Neuronal stem cell (in vitro differentiated cells): ENCODE data around the gene UMAD1. TPM values are rescaled to one million over a fixed set of nuclear protein-coding genes. Genes with fewer than 3 reads are reported as not detected.

Experiments used
- DNase-seq: peaks from one replicate; pipeline ENCODE4 v3.0.0-alpha.2; 2013; ENCODE audit warnings: low spot score
- H2AFZ ChIP-seq: one replicate; pipeline ENCODE4 v1.6.1; 2013; ENCODE audit warnings: mild to moderate bottlenecking, low read length, inconsistent platforms
- H2AK5ac ChIP-seq: 2 replicates; pipeline ENCODE4 v1.6.1; 2013; ENCODE audit warnings: low read depth, mild to moderate bottlenecking, inconsistent platforms, low read length, moderate library complexity, mixed read lengths
- H2BK120ac ChIP-seq: 2 replicates; pipeline ENCODE4 v1.6.1; 2013; ENCODE audit warnings: low read depth, mild to moderate bottlenecking, inconsistent platforms, low read length, moderate library complexity, mixed read lengths
- H2BK12ac ChIP-seq: one replicate; pipeline ENCODE4 v1.6.1; 2013; ENCODE audit warnings: low read length, inconsistent platforms
- H2BK15ac ChIP-seq: 2 replicates; pipeline ENCODE4 v1.6.1; 2013; ENCODE audit warnings: mild to moderate bottlenecking, low read length, inconsistent platforms, mixed read lengths
- H2BK5ac ChIP-seq: one replicate; pipeline ENCODE4 v1.6.1; 2013; ENCODE audit warnings: inconsistent platforms, mild to moderate bottlenecking, low read length, moderate library complexity
- H3K14ac ChIP-seq: one replicate; pipeline ENCODE4 v1.6.1; 2013; ENCODE audit warnings: low read length, inconsistent platforms
- H3K18ac ChIP-seq: 2 replicates; pipeline ENCODE4 v1.6.1; 2013; ENCODE audit warnings: low read length, inconsistent platforms
- H3K23ac ChIP-seq: 2 replicates; pipeline ENCODE4 v1.6.1; 2013; ENCODE audit warnings: low read depth, mild to moderate bottlenecking, mixed read lengths, low read length, inconsistent platforms; ENCODE audit not compliant: poor library complexity
- H3K27ac ChIP-seq: replicated peaks from 3 replicates; pipeline ENCODE4 v1.5.1; 2013; ENCODE audit warnings: low read length, inconsistent platforms
- H3K27me3 ChIP-seq, 3 experiments: 2 replicates each; pipeline ENCODE4 v1.6.1; 2013; ENCODE audit warnings: low read length in 3 of 3, mild to moderate bottlenecking in 2 of 3, inconsistent platforms in 1 of 3, low read depth in 1 of 3, mixed read lengths in 1 of 3, moderate library complexity in 1 of 3; ENCODE audit not compliant: control insufficient read depth in 3 of 3, insufficient read depth in 3 of 3
- H3K36me3 ChIP-seq, 2 donors: replicated peaks in 1 of 2; 2 replicates each; pipeline ENCODE4 v1.6.1; 2013; ENCODE audit warnings: low read length in 2 of 2; ENCODE audit not compliant: control insufficient read depth in 2 of 2, insufficient read depth in 2 of 2
- H3K4ac ChIP-seq: 2 replicates; pipeline ENCODE4 v1.6.1; 2013; ENCODE audit warnings: inconsistent platforms, mild to moderate bottlenecking, low read length, moderate library complexity
- H3K4me1 ChIP-seq, 2 donors: 1 replicate in 1 of 2; 2 replicates in 1 of 2; pipeline ENCODE4 v1.6.1; 2013; ENCODE audit warnings: low read length in 2 of 2, low read depth in 1 of 2; ENCODE audit not compliant: control insufficient read depth in 2 of 2, insufficient read depth in 1 of 2
- H3K4me2 ChIP-seq: one replicate; pipeline ENCODE4 v1.6.1; 2013; ENCODE audit warnings: mild to moderate bottlenecking, low read length, inconsistent platforms; ENCODE audit not compliant: insufficient read depth, poor library complexity, severe bottlenecking
- H3K4me3 ChIP-seq, 2 donors: 2 replicates each; pipeline ENCODE4 v1.5.1; 2013; ENCODE audit warnings: low read length in 2 of 2, mild to moderate bottlenecking in 2 of 2, inconsistent platforms in 1 of 2, moderate library complexity in 1 of 2
- H3K79me1 ChIP-seq: one replicate; pipeline ENCODE4 v1.6.1; 2013; ENCODE audit warnings: low read depth, mild to moderate bottlenecking, inconsistent platforms, low read length, moderate library complexity
- H3K9ac ChIP-seq: one replicate; pipeline ENCODE4 v1.6.1; 2013; ENCODE audit warnings: mild to moderate bottlenecking, low read depth, low read length, inconsistent platforms; ENCODE audit not compliant: poor library complexity
- H3K9me3 ChIP-seq, 2 donors: replicated peaks in 1 of 2; 2 replicates each; pipeline versions ENCODE3 to v1.6.1; 2013; ENCODE audit warnings: low read length in 2 of 2, mild to moderate bottlenecking in 2 of 2, inconsistent platforms in 1 of 2, low read depth in 1 of 2, mixed read lengths in 1 of 2, moderate library complexity in 1 of 2; ENCODE audit not compliant: control insufficient read depth in 2 of 2, insufficient read depth in 1 of 2
- H4K8ac ChIP-seq: one replicate; pipeline ENCODE4 v1.6.1; 2013; ENCODE audit warnings: low read depth, mild to moderate bottlenecking, inconsistent platforms, low read length, moderate library complexity
- H4K91ac ChIP-seq: one replicate; pipeline ENCODE4 v1.6.1; 2013; ENCODE audit warnings: low read length, low read depth, mild to moderate bottlenecking, inconsistent platforms; ENCODE audit not compliant: poor library complexity
- WGBS, 2 donors: extraction: QIAGEN DNeasy Blood & Tissue Kit; methylation state at CpG; one replicate each; pipeline ENCODE4 v1.1.7; 2013; ENCODE audit warnings: missing lambda C conversion rate in 2 of 2, mixed read lengths in 1 of 2; ENCODE audit not compliant: insufficient read length in 2 of 2, insufficient replicate concordance in 1 of 2; ENCODE audit errors: extremely low coverage in 2 of 2; 5-methylcytosine and 5-hydroxymethylcytosine counted together
- polyA plus RNA-seq, 2 experiments: library from polyadenylated mRNA; stranded (reverse); fragments of 200-250 nt; gene quantifications; one replicate each; pipeline ENCODE4 v1.2.3, GENCODE V29; 2013

Gene UMAD1
- 16.2 TPM for polyA plus RNA-seq (2013, experiment 1 of 2)
- 18.5 TPM for polyA plus RNA-seq (2013, experiment 2 of 2)

DNA sequence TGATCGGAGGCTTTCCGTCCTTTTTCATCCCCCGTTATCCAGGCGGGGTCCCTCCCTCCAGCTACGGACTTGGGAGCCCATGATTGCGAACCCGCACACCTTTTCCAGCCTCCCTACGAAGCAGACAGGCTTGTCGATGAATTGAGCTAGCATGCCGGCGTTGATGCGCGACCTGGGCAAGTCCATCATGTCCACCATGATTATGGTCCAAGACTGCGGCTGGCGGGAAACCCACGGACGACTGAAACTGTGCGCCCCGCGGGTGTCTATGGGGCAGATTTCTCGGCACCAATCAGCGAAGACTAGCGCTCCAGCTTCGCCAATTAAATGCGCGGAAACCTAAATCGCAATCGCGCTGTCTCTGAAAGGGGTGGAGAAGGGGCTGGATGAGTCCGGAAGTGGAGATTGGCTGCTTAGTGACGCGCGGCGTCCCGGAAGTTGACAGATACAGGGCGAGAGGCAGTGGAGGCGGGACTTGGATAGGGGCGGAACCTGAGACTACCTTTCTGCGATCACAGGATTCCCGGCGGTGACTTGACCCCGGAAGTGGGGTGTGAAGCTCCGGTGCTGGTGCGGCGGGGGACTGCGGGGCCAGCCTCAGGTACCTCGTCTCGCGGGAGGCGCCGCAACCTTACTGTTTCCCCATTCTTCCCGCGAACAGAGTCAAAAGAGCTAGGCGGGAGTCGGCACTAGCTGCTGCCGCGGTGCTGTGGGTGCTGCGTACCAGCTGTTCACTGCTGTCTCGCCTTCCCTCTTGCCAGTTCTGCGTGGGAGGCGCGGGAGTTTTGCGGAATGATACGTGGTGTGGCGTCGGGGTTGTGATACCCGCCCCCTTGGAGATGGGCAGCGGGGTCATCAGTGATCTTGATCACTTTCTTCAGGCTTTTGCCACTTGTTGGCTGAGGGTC, at the start of gene UMAD1:
Gene UMAD1 (plus strand): TSS at position 532 of the 908 bp plus-strand sequence. CDS start 32,620 bp downstream, outside the sequence.
- H3K4me1 ChIP-seq: peaks cover 2 to 5% of the 10 kb centered on the region in 2 donors
- no peak within 1 kb of the TSS for H3K14ac ChIP-seq
- no CpG with 5 or more reads among the region's 68 CpGs for WGBS, 2 donors
- H4K91ac ChIP-seq: no peak within 1 kb of the TSS
- H3K79me1 ChIP-seq: peaks cover 1% of the 10 kb centered on the region
- peak within 1 kb of the TSS; percentile 95 for H2AFZ ChIP-seq
- no peak within 1 kb of the TSS for H4K8ac ChIP-seq
- no peak within 1 kb of the TSS for H2BK12ac ChIP-seq
- DNase-seq: peak; percentile 96
- H3K9me3 ChIP-seq: no peaks in the 10 kb centered on the region
- H3K27me3 ChIP-seq: no peaks in the 10 kb centered on the region
- no peak within 1 kb of the TSS for H2AK5ac ChIP-seq
- peak within 1 kb of the TSS; percentile 77 for H3K4me2 ChIP-seq
- H3K18ac ChIP-seq: peak within 1 kb of the TSS; percentile 95
- no peak within 1 kb of the TSS for H3K4ac ChIP-seq
- peak within 1 kb of the TSS; percentile 52 for H2BK15ac ChIP-seq
- peaks cover 3 to 29% of the 10 kb centered on the region in 2 donors for H3K36me3 ChIP-seq
- no peak within 1 kb of the TSS for H2BK5ac ChIP-seq
- H3K9ac ChIP-seq: peak within 1 kb of the TSS; percentile 99
- H2BK120ac ChIP-seq: no peak within 1 kb of the TSS
- peak within 1 kb of the TSS; percentile 76 for H3K23ac ChIP-seq
- peak within 1 kb of the TSS; percentile 76 for H3K27ac ChIP-seq
- H3K4me3 ChIP-seq: peak within 1 kb of the TSS; percentile 89 to 98

DNA sequence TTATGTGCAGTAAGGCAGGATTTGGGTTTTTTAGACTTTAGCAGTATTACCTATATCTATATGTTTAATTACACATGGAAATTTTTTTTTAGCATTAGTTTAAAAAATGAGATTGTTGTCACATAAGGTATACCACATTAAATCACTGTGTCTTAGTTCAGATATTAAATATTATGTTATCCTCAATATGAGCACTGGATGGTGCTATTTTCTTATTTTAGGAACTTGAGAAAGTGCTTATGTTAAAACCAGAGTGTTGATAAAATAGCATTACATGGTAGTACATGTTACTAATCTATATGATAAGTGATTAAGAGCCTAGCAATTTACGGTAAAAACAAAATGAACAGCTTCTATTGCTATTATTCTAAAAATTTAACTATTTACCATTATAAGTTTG, 45.1 kb upstream of the UMAD1 start:
- H2AFZ ChIP-seq: no peak overlapping the region
- no peak overlapping the region for H3K18ac ChIP-seq
- H3K4me1 ChIP-seq: no peaks in the 10 kb centered on the region
- no peak overlapping the region for H3K4me2 ChIP-seq
- H3K4me3 ChIP-seq: no peak overlapping the region
- H3K27ac ChIP-seq: no peak overlapping the region
- no peak overlapping the region for H2BK120ac ChIP-seq
- H3K79me1 ChIP-seq: no peaks in the 10 kb centered on the region
- no peak overlapping the region for H2AK5ac ChIP-seq
- H3K36me3 ChIP-seq: peaks cover 5 to 87% of the 10 kb centered on the region in 2 donors
- no peaks in the 10 kb centered on the region for H3K27me3 ChIP-seq
- no peak overlapping the region for H4K91ac ChIP-seq
- no peak overlapping the region for H2BK12ac ChIP-seq
- no peak overlapping the region for H2BK5ac ChIP-seq
- H2BK15ac ChIP-seq: no peak overlapping the region
- H3K4ac ChIP-seq: no peak overlapping the region
- no peak overlapping the region for H3K14ac ChIP-seq
- no peak overlapping the region for H4K8ac ChIP-seq
- H3K23ac ChIP-seq: no peak overlapping the region
- no CpG with 5 or more reads among the region's 1 CpG for WGBS, 2 donors
- H3K9me3 ChIP-seq: peaks cover 4 to 19% of the 10 kb centered on the region in 2 donors
- DNase-seq: no peak
- no peak overlapping the region for H3K9ac ChIP-seq

DNA sequence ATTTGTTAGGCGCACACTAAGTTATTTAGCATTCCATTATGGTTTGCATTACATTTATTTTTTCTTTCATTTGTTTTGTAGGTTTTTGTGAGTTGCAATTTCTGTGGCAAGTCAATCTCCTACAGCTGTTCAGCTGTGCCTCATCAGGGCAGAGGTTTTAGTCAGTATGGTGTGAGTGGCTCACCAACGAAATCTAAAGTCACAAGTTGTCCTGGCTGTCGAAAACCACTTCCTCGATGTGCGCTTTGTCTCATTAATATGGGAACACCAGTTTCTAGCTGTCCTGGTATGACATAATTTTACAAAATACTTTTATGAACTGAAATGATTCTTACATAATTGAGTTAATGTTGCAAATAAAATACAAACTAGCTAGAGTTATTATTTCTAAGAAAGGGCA, 44.4 kb upstream of the UMAD1 start:
- Histone ChIP-seq H3K79me1 (no peaks in the 10 kb centered on the region), H4K8ac (no peak overlapping the region), H2BK5ac (no peak overlapping the region), H2BK120ac (no peak overlapping the region), H2BK12ac (no peak overlapping the region), H2AK5ac (no peak overlapping the region), H3K27me3 (no peaks in the 10 kb centered on the region), H3K27ac (no peak overlapping the region), H3K4ac (no peak overlapping the region), H3K23ac (no peak overlapping the region), H3K18ac (no peak overlapping the region), H3K14ac (no peak overlapping the region), H2BK15ac (no peak overlapping the region), H3K9ac (no peak overlapping the region), H4K91ac (no peak overlapping the region), H3K4me1 (no peaks in the 10 kb centered on the region), H3K4me2 (no peak overlapping the region), H2AFZ (no peak overlapping the region), H3K4me3 (no peak overlapping the region), H3K9me3 (peaks cover 4 to 19% of the 10 kb centered on the region in 2 donors), H3K36me3 (peaks cover 5 to 80% of the 10 kb centered on the region in 2 donors)
- DNase-seq: no peak
- no CpG with 5 or more reads among the region's 5 CpGs for WGBS, 2 donors

DNA sequence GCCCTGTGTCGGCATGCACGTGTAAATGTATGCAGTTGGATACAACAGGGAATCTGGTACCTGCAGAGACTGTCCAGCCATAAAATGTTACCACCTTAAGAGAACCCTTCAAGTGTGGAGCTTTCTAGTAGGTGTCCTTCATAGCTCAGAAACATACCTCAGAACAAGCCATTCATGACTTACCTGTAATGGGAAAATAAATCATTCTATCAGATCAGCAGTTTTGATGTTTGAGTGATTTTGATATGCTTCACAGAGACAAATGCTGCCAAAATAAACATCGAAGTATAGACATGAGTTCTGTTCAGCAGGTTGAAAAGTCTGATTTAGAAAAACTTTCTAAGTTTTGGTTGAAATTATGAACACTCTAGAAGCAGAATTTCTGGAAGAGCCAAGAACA, 33.5 kb upstream of the UMAD1 start:
- Histone ChIP-seq H2AFZ (no peak overlapping the region), H3K4me1 (no peaks in the 10 kb centered on the region), H2BK15ac (no peak overlapping the region), H3K27ac (no peak overlapping the region), H3K79me1 (no peaks in the 10 kb centered on the region), H3K27me3 (no peaks in the 10 kb centered on the region), H2AK5ac (no peak overlapping the region), H2BK5ac (no peak overlapping the region), H4K91ac (no peak overlapping the region), H2BK120ac (no peak overlapping the region), H3K4me2 (no peak overlapping the region), H3K23ac (no peak overlapping the region), H3K14ac (no peak overlapping the region), H3K9me3 (no peaks in the 10 kb centered on the region), H2BK12ac (no peak overlapping the region), H3K4ac (no peak overlapping the region), H3K9ac (no peak overlapping the region), H3K36me3 (peaks cover 0 to 44% of the 10 kb centered on the region in 2 donors), H4K8ac (no peak overlapping the region), H3K4me3 (no peak overlapping the region), H3K18ac (no peak overlapping the region)
- no CpG with 5 or more reads among the region's 3 CpGs for WGBS, 2 donors
- no peak for DNase-seq
